Endodermal cell (in vitro differentiated cells): Measurements from ENCODE around the gene AVPR1B. TPM values are rescaled to one million over a fixed set of nuclear protein-coding genes. Genes with fewer than 3 reads are reported as not detected.

Experiments
- DNase-seq: peaks from one replicate; pipeline ENCODE4 v3.0.0-alpha.2; 2017
- H3K27ac ChIP-seq: 2 replicates; pipeline ENCODE4 v1.5.1; 2013; ENCODE audit warnings: mild to moderate bottlenecking, low read depth, low read length, moderate library complexity
- H3K27me3 ChIP-seq: 2 replicates; pipeline ENCODE4 v1.6.1; 2013; ENCODE audit warnings: mild to moderate bottlenecking, low read length, moderate library complexity; ENCODE audit not compliant: insufficient read depth, control insufficient read depth, poor library complexity, severe bottlenecking
- H3K36me3 ChIP-seq: 2 replicates; pipeline ENCODE4 v1.7.0; 2013; ENCODE audit warnings: mild to moderate bottlenecking, low read length, moderate library complexity; ENCODE audit not compliant: control insufficient read depth, insufficient read depth
- H3K4me1 ChIP-seq: one replicate; pipeline ENCODE4 v1.7.0; 2013; ENCODE audit warnings: low read length; ENCODE audit not compliant: control insufficient read depth, insufficient read depth
- H3K4me3 ChIP-seq: 2 replicates; pipeline ENCODE4 v1.5.1; 2013; ENCODE audit warnings: mild to moderate bottlenecking, low read length, moderate library complexity
- H3K9ac ChIP-seq: 2 replicates; pipeline ENCODE4 v1.6.1; 2013; ENCODE audit warnings: mild to moderate bottlenecking, low read length, moderate library complexity; ENCODE audit not compliant: poor library complexity, severe bottlenecking; ENCODE audit errors: extremely low read depth
- H3K9me3 ChIP-seq: 2 replicates; pipeline ENCODE4 v1.6.1; 2013; ENCODE audit warnings: mild to moderate bottlenecking, low read length, moderate library complexity; ENCODE audit not compliant: control insufficient read depth
- H3K27ac Mint-ChIP-seq: 2 replicates; pipeline ENCODE4 v1.8.0; 2020; ENCODE audit warnings: mixed read lengths
- H3K27me3 Mint-ChIP-seq: 2 replicates; pipeline ENCODE4 v1.8.0; 2021; ENCODE audit warnings: mild to moderate bottlenecking, mixed read lengths; ENCODE audit not compliant: insufficient read depth
- H3K36me3 Mint-ChIP-seq: 2 replicates; pipeline ENCODE4 v1.8.0; 2020; ENCODE audit warnings: low read depth, mixed read lengths
- H3K4me1 Mint-ChIP-seq: 2 replicates; pipeline ENCODE4 v1.8.0; 2020; ENCODE audit warnings: mixed read lengths
- H3K4me3 Mint-ChIP-seq: 2 replicates; pipeline ENCODE4 v1.8.0; 2020; ENCODE audit warnings: mild to moderate bottlenecking, moderate library complexity, mixed read lengths
- H3K9me3 Mint-ChIP-seq: 2 replicates; pipeline ENCODE4 v1.8.0; 2020; ENCODE audit warnings: mild to moderate bottlenecking, mixed read lengths
- WGBS, 2 experiments: methylation state at CpG; one replicate each; pipeline versions ENCODE4 v1.1.5 to v1.1.7; 2013; ENCODE audit warnings: missing lambda C conversion rate in 2 of 2, mixed read lengths in 1 of 2; ENCODE audit not compliant: insufficient coverage in 1 of 2, insufficient read length in 1 of 2; 5-methylcytosine and 5-hydroxymethylcytosine counted together
- total RNA-seq, 2 donors: library from RNA; stranded (reverse); fragmentation: NEBNext Ultra II Directional in 1 of 2; extraction: Animal tissue kit (Norgen Biotek cat#: 25700) in 1 of 2; gene quantifications; 2 replicates in 1 of 2; 3 replicates in 1 of 2; pipeline ENCODE4 v1.2.1, GENCODE V29; 2021
- TF ChIP-seq, protein P1 (sequence below): fragments of 200-600 bp; sonication (generic); conservative IDR thresholded peaks from 2 replicates; pipeline ENCODE4 v1.5.0; 2021; ENCODE audit warnings: antibody characterized with exemption, mild to moderate bottlenecking

Gene AVPR1B
- total RNA-seq, 2 donors from 2014 or later: 0.11 TPM; not detected in 1

DNA sequence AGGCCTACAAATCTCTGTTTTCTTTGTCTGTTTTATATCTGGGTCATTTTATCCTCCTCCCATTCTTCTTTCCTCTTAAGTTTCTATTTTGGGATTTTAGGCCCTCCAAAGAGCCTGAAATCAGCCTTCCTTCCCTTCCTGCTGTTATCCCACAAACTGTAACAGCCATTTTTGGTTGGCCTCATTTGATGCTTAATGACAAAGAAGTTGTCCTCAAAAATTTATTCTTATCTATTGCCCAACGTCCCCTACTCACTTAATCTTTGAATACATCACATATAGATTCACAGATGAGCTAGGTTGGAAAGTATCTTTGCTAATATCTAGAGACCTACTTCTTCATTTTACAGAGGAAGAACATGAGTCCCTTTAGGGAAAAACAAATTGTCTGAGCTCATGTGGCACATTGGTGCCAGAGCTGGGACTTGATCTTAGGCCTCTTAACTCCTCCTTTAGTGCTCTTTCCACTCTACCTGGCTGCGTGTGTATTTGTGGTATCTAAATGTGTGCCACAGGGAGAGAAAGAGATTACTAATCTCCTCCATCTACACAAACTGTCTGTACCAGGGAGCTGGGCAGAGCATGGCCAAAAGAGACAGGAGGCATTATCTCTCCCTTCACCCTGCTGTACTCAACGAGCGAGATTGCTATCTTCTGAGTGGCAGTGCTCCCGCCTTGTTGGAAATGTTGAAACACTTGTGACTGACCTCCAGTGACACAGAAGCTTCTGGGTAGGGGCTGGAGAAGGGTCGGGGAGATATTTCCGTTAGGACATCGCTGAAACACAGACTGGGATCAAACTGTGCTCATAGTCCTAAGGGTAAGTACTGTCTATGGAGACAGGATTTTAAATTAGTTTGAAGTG is 34.1 kb downstream of the AVPR1B start:
- no peaks in the 10 kb centered on the region for H3K36me3 Mint-ChIP-seq

DNA sequence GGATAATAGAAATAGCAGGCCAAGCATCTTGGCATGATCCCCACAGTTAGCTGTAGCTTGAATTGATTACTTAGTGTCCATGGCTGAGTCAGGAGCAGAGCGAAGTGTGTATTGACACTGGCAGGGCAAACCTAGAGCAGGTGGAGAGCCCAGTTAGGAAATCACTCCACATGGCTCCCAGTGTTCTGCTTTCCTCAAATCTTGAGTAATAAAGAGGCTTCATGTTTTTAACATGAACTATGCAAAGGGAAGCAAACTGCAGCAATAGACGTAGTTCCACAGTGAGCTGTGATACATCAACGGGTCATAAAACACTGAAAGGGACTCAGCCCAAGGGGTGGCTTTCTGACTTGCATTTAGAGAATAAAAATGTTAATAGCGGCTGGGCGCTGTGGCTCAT is 35.3 kb downstream of the AVPR1B start:
- H3K27ac Mint-ChIP-seq: no peak overlapping the region
- H3K9me3 ChIP-seq: no peaks in the 10 kb centered on the region
- H3K4me3 Mint-ChIP-seq: no peak overlapping the region
- H3K27me3 ChIP-seq: no peaks in the 10 kb centered on the region
- H3K27me3 Mint-ChIP-seq: no peaks in the 10 kb centered on the region
- TF ChIP-seq, protein P1, sequence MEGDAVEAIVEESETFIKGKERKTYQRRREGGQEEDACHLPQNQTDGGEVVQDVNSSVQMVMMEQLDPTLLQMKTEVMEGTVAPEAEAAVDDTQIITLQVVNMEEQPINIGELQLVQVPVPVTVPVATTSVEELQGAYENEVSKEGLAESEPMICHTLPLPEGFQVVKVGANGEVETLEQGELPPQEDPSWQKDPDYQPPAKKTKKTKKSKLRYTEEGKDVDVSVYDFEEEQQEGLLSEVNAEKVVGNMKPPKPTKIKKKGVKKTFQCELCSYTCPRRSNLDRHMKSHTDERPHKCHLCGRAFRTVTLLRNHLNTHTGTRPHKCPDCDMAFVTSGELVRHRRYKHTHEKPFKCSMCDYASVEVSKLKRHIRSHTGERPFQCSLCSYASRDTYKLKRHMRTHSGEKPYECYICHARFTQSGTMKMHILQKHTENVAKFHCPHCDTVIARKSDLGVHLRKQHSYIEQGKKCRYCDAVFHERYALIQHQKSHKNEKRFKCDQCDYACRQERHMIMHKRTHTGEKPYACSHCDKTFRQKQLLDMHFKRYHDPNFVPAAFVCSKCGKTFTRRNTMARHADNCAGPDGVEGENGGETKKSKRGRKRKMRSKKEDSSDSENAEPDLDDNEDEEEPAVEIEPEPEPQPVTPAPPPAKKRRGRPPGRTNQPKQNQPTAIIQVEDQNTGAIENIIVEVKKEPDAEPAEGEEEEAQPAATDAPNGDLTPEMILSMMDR: no peak
- no peaks in the 10 kb centered on the region for H3K4me1 Mint-ChIP-seq
- H3K9ac ChIP-seq: no peak overlapping the region
- no peak overlapping the region for H3K27ac ChIP-seq
- WGBS, 2 experiments: 86 to 93% methylated on average over 5 of the region's 5 CpGs
- no peak overlapping the region for H3K4me3 ChIP-seq
- H3K9me3 Mint-ChIP-seq: no peaks in the 10 kb centered on the region
- DNase-seq: no peak
- H3K36me3 ChIP-seq: no peaks in the 10 kb centered on the region
- no peaks in the 10 kb centered on the region for H3K36me3 Mint-ChIP-seq
- H3K4me1 ChIP-seq: no peaks in the 10 kb centered on the region

More for the DNA sequence above, 34.1 kb downstream of the AVPR1B start:
- no peak overlapping the region for H3K4me3 ChIP-seq
- no peaks in the 10 kb centered on the region for H3K27me3 ChIP-seq
- H3K36me3 ChIP-seq: no peaks in the 10 kb centered on the region
- 90 to 92% methylated on average over 6 to 7 of the region's 8 CpGs for WGBS, 2 experiments
- no peaks in the 10 kb centered on the region for H3K9me3 ChIP-seq
- no peak for DNase-seq
- TF ChIP-seq, protein P1: no peak
- H3K27me3 Mint-ChIP-seq: no peaks in the 10 kb centered on the region
- no peak overlapping the region for H3K27ac ChIP-seq
- no peak overlapping the region for H3K4me3 Mint-ChIP-seq
- H3K9ac ChIP-seq: no peak overlapping the region
- H3K27ac Mint-ChIP-seq: no peak overlapping the region
- no peaks in the 10 kb centered on the region for H3K9me3 Mint-ChIP-seq
- H3K4me1 Mint-ChIP-seq: no peaks in the 10 kb centered on the region
- H3K4me1 ChIP-seq: no peaks in the 10 kb centered on the region

DNA sequence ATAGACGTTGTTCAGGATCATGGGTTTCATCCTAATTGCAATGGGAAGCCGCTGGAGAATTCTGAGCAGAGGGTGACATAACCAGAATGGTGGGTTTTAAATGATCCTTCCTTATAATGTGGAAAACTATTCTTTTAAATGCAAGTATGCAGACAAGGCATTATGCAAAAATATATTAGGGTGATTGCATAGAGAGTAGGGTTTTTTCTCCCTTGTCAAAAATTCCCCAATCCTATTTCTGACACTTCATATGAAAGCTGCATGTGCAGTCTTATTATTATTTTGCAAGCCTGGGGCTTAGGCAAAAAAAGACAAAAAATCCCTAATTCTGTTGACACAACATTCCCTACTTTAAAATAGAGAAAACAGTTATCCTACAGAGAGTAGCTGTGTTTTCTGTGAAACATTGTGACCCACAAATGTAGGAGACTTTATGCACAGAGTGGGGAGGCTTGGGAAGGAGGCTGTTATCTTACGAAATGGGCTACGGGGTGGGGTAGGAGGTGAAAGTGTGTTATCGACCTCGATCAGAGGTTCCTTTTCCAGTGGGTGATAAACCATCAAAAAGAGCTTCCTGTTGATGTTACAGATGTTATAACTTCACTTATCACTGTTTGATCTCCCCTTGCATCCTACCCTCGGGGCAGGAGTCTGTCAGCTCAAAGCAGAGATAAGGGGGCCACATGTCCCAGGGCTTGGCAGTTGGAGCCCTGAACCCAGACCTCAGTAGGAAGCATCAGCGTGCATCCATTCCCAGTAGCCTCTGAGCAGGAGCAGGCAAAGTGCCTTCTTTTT is 37.0 kb downstream of the AVPR1B start:
- TF ChIP-seq, protein P1: no peak
- no peaks in the 10 kb centered on the region for H3K4me1 ChIP-seq
- H3K9me3 ChIP-seq: no peaks in the 10 kb centered on the region
- Mint-ChIP-seq H3K4me3 (no peak overlapping the region), H3K36me3 (no peaks in the 10 kb centered on the region), H3K27ac (no peak overlapping the region), H3K4me1 (peaks cover 4% of the 10 kb centered on the region), H3K9me3 (no peaks in the 10 kb centered on the region), H3K27me3 (no peaks in the 10 kb centered on the region)
- peak; percentile 27 for DNase-seq
- H3K9ac ChIP-seq: no peak overlapping the region
- WGBS, 2 experiments: 87 to 91% methylated on average over 7 to 8 of the region's 8 CpGs
- H3K27me3 ChIP-seq: no peaks in the 10 kb centered on the region
- no peaks in the 10 kb centered on the region for H3K36me3 ChIP-seq
- no peak overlapping the region for H3K27ac ChIP-seq
- H3K4me3 ChIP-seq: no peak overlapping the region
